Melanocyte of skin (primary cell): ENCODE measurements around the gene NUDT14. TPM values are rescaled to one million over a fixed set of nuclear protein-coding genes. Genes with fewer than 3 reads are reported as not detected.

Experiments
- small RNA-seq, 2 donors: library from RNA; depleted of rRNA; stranded (forward); fragments of <200 nt; gene quantifications; one replicate each; pipeline ENCODE3, GENCODE V24; 2012
- total RNA-seq, 2 donors: library from RNA; depleted of rRNA; stranded (reverse); fragments of >200 nt; gene quantifications; 2 replicates each; pipeline ENCODE4 v1.2.3, GENCODE V29; 2012

NUDT14 gene
- 10 to 100 TPM; 13.7 to 34.8 TPM for total RNA-seq

GRCh38 chr14:105180592-105181548 is at the start of gene NUDT14:
Gene NUDT14, minus strand, starts transcription at chr14:105181312. Its CDS starts 103 bp downstream, at chr14:105181209.

GRCh38 chr14:105168496-105168978 is 12.6 kb downstream of the NUDT14 start, which contains the start of gene JAG2:
Gene JAG2, minus strand, starts transcription at chr14:105168776. Its CDS starts 356 bp downstream, at chr14:105168420.

Small RNAs within 50 kb of the gene (small RNA-seq; reads per million reads assigned to genes)
- gene MIR6765, result 0 reads per million in 2 donors

Other genes with a start within 250 kb of the NUDT14 start
- gene AHNAK2, start 202.9 kb downstream of the NUDT14 start, total RNA-seq, result 1 to 10 TPM; 3.7 to 4.5 TPM
- 1 to 10 TPM; 9.3 to 10.0 TPM for gene CLBA1, start 195.5 kb downstream of the NUDT14 start, total RNA-seq
- gene CDCA4, start 160.2 kb downstream of the NUDT14 start, total RNA-seq, result 10 to 100 TPM; 12.7 to 44.6 TPM
- gene GPR132, start 115.9 kb downstream of the NUDT14 start, total RNA-seq, result not detected
- 1 to 10 TPM in 1 of 2 donors, under 1 TPM in 1; 0.67 to 1.0 TPM for gene JAG2, start 12.5 kb downstream of the NUDT14 start, total RNA-seq
- 10 to 100 TPM; 34.4 to 41.3 TPM for gene BTBD6, start 67.2 kb upstream of the NUDT14 start, total RNA-seq
- gene BRF1, start 119.7 kb upstream of the NUDT14 start, total RNA-seq, result 10 to 100 TPM; 26.6 to 34.8 TPM
- 10 to 100 TPM; 30.3 to 45.4 TPM for gene PACS2, start 133.4 kb upstream of the NUDT14 start, total RNA-seq
- gene TEX22, start 217.2 kb upstream of the NUDT14 start, total RNA-seq, result under 1 TPM in 1 of 2 donors, not detected in 1; 0.34 TPM
- gene MTA1, start 238.5 kb upstream of the NUDT14 start, total RNA-seq, result 10 to 100 TPM; 37.5 to 41.0 TPM